Tibial nerve (tissue), 4 donors: Measurements from ENCODE around the gene TRIM66.

Experiments
- EP300 ChIP-seq, 2 donors: sonication (generic); formaldehyde crosslinking; IDR thresholded peaks; one replicate each; pipeline ENCODE4 v1.6.1; 2017; ENCODE audit warnings: antibody characterized with exemption in 2 of 2, mild to moderate bottlenecking in 1 of 2
- POLR2A ChIP-seq, 2 donors: fragments of 450-650 bp; IDR thresholded peaks; one replicate each; pipeline ENCODE4 v1.6.1; 2017; ENCODE audit warnings: antibody characterized with exemption in 2 of 2, mild to moderate bottlenecking in 2 of 2, moderate library complexity in 2 of 2
- TF ChIP-seq, protein P1 (sequence below), 5 experiments: fragments of 200-600 bp in 3 of 5; fragments of 450-650 bp in 2 of 5; sonication (generic) in 3 of 5; IDR thresholded peaks; one replicate each; pipeline ENCODE4 v1.5.1; 2016 to 2019; ENCODE audit warnings: antibody characterized with exemption in 5 of 5, mild to moderate bottlenecking in 3 of 5, moderate library complexity in 2 of 5

DNA sequence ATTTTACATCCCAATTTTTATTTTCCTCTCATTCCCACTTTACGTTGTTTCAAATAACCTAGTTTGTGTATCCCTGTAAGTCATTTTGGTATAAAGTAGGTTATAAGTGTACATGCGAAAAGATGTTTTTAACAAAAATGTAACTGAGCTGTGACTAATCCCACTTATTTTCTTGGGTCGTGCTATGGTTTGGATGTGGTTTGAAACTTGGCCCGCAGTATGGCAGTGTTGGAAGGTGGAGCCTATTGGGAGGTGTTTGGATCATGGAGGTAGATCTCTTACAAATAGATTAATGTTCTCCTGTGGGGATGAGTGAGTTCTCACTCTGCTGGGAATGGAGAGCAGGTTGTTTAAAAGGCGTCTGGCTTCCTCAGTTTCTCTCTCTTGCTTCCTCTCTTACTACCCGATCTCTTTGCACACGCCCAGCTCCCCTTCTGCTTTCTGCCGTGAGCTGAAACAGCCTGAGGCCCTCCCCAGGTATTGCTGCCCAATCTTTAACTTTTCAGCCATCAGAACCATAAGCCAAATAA, 7.3 kb upstream of the TRIM66 start:
- TF ChIP-seq POLR2A (IDR thresholded peaks at IDR 0.05) (no peak), EP300 (IDR thresholded peaks at IDR 0.05) (no peak)
- TF ChIP-seq, protein P1, sequence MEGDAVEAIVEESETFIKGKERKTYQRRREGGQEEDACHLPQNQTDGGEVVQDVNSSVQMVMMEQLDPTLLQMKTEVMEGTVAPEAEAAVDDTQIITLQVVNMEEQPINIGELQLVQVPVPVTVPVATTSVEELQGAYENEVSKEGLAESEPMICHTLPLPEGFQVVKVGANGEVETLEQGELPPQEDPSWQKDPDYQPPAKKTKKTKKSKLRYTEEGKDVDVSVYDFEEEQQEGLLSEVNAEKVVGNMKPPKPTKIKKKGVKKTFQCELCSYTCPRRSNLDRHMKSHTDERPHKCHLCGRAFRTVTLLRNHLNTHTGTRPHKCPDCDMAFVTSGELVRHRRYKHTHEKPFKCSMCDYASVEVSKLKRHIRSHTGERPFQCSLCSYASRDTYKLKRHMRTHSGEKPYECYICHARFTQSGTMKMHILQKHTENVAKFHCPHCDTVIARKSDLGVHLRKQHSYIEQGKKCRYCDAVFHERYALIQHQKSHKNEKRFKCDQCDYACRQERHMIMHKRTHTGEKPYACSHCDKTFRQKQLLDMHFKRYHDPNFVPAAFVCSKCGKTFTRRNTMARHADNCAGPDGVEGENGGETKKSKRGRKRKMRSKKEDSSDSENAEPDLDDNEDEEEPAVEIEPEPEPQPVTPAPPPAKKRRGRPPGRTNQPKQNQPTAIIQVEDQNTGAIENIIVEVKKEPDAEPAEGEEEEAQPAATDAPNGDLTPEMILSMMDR (IDR thresholded peaks at IDR 0.05) = no peak
